HG02623 (cell line): ENCODE data around the gene SLC5A12.

Source experiments
- ATAC-seq: cut with Tn5 transposase; IDR thresholded peaks from one replicate; pipeline ENCODE4 v1.9.1; 2021; ENCODE audit warnings: moderate library complexity; ENCODE audit not compliant: unreplicated experiment

The SLC5A12 gene

DNA sequence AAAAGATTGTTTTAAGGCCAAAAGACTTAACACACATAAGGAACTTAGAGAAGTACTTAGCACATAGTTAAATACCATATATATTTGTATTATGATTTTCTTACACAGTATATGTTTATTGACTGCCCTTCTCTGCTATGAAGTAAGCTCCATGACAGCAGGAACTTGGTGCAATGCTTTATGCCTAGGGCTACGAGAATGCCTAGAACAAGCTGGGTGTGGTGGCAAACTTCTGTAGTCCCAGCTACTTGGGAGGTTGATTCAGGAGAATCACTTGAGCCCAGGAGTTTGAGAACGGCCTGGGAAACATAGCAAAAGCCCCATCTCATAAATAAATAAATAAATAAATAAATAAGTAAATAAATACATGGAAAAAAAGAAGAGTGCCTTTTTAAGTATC is 1.9 kb downstream of the SLC5A12 start:
- no peak for ATAC-seq

DNA sequence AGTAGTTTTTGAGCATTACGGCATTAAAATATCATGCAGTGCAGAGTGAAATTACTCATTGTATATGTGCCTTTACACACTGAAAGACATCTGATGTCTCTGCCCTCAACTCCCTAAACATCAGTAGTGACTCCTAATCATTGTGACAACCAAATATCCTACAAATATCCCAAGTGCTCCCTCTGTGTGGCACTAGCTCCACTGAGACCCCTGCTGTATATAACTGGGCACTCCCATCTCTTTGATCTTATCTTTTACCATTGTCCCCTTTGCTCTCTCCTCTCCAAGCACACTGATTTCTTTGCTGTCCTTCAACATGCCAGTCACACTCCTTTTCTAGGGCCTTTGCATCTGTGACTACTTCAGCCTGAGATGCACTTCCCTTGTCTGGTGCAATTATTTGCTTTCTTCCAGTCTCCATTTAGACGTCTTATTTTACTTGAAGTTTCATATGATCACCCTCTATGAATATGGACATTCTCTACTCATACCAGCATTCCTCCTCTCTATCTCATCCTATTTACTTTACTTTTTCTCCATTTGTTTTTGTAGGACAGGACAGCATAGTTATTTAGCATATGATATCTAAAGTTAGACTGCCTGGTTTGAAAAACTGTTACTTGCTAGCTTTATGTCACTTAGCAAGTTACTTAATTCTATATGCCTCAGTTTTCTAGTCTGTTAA is 2.4 kb downstream of the SLC5A12 start:
- ATAC-seq, result no peak

DNA sequence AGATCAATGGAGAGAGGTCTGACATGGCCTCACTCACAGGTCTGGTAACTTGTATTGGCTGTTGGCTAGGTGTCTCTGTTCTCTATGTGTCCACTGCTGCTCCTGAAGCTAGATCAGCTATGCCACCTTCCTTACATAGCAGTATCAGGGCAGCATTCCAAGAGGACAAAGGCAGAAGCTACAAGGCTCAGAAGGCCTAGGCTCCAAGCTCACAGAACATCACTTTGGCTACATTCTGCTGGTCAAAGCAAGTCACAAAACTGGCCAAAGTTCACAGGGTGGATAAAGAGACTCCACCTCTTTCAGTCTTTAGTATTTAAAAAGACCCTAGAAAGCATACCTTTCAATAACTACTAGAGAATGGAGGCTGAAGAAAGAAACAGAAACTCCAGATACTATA is 4.1 kb downstream of the SLC5A12 start:
- no peak for ATAC-seq

DNA sequence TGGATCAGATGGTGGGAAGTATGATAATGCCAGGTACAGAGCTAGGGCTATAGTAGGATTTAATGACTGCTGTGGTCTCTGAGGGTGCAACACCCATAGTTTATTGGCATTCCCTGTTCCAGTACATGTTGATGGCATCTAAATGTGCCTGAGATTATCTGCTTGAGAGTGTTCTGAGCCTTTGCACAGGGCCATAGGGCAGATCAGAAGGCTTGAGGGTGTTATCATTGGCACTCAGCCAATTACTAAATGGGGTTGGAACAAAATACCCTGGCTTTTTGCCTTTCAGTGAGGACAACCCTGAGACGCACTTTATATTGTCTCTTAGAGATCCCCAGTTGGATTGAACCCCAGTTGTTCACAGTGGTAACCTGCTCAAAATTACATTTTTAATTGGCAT is 6.7 kb downstream of the SLC5A12 start:
- no peak for ATAC-seq

DNA sequence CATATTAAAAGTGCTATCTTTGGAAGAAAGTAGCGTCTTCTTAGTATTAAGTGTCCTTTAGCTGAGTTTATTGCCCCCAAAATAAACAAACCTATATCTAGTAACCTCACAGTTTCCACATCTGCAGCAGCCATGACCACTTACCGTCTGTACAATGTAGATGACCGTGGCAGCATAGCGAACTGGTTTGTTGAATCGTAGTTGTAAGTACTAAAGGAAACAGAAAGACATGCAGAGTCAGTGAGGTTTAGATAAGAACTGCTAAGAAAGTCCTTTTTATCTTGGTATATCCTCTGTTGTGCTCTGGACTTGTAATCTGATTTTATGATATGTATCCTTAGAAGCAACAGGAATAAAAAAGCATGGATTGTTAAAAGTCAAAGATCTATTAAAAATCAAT is 9.4 kb downstream of the SLC5A12 start:
- ATAC-seq, result no peak

DNA sequence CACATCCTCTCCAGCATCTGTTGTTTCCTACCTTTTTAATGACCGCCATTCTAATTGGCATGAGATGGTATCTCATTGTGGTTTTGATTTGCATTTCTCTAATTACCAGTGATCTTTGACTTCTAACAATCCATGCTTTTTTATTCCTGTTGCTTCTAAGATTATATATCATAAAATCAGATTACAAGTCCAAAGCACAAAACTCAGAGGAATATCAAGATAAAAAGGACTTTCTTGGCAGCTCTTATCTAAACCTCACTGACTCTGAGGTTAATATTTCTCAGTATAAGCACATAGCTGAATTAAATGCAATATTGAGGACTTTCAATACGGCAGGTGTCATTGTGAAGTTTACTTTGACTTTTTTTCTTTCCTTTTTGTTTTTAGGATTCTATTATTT is 11.4 kb downstream of the SLC5A12 start:
- no peak for ATAC-seq

DNA sequence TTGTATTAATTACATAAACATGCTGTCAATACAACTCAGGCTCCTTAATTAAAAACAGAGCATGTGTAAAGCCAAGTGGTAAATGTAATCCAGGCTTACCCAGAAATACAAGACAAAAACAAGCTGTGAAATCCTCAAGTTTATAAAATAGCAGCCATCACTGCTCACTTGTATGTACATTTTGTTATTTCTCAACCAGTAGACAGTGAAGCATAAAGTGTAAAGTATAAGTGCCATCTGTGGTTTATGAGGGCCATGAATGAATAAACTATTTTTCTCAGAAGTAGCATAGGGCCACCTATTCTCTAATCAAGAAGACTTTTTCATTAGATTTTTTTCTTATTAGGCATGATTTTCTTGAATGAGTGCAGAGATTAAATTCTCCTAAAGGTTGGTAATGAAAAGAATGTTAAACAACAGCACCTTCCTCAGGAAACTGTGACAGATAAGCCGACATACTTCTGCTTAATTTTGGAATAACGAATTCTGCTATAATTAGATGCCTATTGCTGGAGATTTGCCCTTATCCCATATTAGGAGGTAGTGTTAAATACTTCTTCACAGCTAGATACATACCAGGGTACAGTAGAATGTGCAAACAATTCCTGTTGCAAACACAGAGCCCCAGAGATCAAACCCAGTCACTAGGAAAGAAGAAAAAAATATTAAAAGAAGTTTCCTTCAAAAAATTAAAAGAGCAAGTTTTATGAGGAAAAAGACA is 13.0 kb downstream of the SLC5A12 start:
- ATAC-seq, result no peak

DNA sequence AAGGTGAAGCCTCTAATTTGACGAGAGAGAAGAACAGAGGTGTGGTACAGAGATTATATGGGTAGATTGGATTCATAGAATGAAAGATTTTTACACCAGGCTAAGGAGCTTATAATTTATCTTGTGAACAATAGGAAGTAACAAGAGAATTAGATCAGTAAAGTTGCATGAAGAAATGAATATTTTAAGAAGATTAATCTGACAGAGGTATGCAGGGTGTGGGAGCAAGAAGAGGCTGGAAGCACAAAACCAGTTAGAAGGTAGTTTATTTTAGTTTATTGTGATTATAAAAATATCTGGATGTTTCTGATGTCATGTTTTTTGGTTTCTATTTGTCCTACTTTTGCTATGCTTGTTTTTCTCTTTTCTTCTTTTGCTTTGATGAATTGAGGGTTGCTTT is 15.7 kb downstream of the SLC5A12 start:
- ATAC-seq, result no peak

DNA sequence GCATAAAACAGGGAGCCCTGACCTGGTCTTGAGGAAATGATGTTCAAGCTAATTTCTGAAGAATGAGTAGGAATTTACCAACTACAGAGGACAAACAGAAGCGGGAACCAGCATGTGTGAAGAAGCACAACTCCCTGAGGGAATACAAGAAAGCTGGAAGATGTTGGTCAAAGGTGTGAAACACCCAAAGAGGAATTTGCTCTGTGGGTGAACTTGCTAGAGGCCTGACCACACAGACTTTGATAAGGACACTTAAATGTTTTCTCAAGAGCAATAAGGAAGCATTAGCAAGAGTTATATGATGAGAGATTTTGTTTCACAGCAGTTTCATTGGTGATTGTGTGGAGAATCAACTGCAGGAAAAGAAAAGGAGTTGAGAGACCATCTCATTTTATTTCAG is 17.6 kb downstream of the SLC5A12 start:
- no peak for ATAC-seq

DNA sequence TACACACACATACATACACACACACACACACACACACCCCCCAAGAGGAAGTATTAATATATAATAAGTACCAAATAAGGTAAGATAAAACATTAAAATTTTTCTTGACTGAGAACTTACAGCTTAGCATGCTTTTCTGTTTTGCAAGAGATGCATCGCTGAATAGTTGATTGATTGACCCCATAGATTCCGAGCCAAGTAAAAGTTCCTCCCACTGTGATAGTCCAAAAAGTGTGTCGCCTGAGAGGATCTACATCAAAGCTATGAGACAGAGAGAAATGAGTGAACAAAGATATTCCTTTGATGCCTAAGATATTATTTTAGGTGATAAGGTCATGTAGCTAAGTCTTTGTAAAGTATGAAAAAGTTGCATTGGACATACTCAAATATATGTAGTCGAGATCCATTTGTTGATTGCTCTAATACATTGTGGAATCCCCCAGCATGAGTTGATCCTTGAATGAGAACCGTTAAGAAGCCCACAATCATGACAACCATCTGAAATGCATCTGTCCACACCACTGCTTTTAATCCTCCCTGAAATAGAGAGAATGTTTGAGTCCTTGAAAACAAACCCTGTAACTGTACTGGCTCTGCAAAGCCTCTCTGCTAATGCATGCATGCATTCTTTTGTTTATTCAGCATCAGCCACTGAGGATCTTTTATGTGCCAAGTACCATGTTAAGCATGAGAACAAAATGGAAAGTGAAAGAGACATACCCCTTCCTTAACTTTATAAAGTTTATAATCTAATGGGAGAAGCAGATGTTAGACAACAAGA is 18.3 kb downstream of the SLC5A12 start:
- no peak for ATAC-seq

DNA sequence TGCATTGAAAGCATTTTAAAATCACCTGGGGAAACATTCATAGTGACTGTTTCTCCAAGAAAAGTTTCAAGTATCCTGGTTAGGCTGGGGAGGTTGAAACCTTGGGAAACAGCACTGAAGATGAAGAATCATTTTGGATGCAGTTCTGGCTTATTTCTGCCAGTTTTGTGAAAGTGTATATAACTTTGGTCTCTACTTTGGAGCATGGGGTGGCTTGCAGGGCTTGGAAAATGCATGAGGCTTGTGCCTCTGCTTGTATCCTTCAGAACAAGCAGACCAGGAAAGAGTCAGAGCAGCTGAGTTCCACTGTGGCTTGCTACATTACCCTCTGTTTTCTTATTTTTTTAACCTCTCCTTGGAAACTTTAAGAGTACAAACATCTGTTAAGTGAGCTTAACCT is 19.5 kb downstream of the SLC5A12 start:
- no peak for ATAC-seq

DNA sequence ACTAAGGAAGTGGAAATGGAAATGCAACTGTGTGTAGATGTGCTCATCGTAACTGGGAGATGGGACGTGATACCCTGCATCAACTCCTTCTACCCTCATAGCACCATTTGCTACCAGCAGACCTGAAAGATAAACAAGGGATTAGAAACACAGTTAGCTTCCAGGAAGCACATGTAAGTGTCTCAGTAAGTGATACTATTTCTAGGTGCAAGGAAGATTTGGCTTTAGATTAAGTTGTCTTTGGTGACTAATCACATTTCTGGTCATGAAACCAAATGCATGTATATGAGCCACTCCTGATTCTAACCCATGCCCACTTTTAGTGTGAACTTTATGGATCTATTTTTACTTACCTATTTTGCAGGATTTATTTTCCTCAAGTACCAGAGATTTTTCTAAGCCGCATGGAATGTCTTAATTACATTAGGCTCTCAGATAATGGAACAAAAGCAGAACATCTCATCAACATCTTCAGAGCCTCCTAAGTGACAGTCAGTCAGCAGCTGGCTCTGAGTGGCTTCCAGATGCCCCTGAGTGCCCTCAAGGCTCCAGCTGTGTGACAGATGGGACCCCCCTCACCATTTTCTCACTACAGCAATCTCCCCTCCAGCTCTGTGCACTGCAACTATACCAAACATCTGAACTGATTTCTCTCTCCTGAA is 21.2 kb downstream of the SLC5A12 start:
- ATAC-seq, result no peak

DNA sequence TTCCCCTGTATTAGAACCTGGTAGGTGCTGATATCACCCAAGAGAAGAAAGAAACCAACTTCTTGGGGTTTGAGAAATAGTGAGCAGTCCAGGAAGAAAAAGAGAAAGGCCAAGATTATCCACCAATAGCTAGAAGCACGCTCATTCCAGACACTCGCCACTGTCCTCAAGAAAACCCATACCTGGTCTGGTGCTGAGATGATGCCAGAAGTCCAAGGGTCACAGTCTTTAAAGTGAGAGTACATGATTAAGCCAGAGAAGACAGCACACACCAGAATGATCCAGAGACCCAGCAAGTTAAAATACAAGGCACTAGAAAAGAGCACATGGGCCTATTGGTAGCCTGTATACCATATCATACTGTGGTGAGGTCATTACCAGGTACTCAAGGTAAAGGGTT is 23.6 kb downstream of the SLC5A12 start:
- ATAC-seq, result no peak

DNA sequence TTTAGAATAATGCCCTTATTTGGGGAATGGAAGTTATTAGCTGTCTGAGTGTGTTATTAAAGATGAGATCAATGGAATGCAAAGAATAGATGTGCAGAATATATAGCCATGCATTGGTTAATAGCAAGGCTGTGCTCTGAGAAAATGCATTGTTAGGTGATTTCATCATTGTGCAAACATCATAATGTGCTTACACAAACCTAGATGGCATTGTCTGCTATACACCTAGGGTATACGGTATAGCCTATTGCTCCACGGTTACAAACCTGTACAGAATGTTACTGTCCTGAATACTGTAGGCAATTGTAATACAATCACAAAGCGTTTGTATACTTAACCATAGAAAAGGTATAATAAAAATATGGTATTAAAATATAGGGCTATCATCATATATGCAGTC is 25.5 kb downstream of the SLC5A12 start:
- ATAC-seq, result no peak

DNA sequence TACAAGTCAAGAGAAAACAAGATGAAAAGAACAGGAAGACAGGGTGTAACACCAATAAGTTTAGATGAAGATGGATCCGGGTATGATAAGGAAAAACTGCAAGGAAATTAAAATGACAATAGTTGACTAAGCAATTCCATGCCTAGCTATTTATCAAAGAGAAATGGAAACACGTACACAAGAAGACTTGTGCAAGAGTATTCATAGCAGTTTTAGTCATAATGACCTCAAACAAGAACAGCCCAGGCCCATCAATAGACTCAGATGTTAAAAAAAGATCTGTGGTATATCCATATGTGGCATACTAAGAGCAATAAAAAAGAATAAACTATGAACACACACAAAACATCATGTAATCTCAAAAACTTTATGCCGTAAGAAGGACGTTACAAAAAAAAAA is 33.2 kb downstream of the SLC5A12 start:
- no peak for ATAC-seq

DNA sequence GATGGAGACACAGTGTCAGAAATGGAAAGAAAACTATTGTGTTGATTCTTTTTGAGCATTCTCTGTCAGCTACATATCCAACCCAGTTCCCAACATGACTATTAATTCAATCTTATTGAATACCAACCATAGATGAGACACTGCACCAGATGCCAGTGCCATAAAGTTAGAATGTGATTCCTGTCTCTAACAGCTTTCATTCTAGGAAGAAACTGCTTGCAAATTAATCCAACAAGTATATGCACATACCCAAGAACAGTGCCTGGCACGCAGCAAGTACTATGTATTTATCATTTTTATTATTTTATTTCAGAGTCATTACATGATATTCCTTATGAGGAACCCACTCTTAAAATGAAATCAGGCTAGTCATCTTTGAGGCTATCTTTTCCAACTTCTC is 34.5 kb downstream of the SLC5A12 start:
- ATAC-seq, result no peak

DNA sequence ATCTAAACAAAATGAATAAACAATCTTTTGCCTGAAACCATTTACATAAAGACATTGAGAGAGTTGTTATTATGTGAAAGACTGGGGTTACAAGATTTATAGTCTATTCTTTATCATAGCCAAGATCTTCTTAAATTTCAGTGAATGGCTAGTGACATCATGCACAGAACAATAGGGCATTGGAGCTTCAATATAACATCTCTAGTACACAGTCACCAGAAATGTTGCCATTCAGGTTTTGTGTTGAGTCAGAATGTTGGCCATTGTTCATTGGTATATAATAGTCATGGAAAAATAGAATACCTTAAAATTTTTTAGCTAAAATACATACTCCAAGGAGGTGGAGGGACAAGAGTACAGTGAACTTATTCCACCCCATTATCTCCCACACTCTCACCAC is 44.3 kb downstream of the SLC5A12 start:
- ATAC-seq, result no peak

DNA sequence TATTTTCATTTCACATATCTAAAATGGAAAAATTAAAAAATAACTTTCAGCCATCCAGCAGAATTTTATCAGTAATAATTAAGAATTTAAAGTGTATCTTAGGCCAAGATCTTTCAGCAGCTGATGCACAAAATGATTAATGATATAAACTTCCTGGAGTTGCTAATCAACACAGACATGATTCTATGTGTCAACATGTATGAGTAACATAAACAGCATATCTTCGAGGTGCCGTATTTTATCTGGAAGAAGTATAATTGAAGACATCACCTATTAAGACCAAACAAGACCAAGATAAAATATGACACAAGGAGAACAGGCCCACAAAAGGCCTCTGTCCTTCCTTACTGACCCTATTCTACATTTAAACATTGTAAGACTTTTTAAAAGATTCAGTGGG is 45.2 kb downstream of the SLC5A12 start:
- ATAC-seq, result no peak

DNA sequence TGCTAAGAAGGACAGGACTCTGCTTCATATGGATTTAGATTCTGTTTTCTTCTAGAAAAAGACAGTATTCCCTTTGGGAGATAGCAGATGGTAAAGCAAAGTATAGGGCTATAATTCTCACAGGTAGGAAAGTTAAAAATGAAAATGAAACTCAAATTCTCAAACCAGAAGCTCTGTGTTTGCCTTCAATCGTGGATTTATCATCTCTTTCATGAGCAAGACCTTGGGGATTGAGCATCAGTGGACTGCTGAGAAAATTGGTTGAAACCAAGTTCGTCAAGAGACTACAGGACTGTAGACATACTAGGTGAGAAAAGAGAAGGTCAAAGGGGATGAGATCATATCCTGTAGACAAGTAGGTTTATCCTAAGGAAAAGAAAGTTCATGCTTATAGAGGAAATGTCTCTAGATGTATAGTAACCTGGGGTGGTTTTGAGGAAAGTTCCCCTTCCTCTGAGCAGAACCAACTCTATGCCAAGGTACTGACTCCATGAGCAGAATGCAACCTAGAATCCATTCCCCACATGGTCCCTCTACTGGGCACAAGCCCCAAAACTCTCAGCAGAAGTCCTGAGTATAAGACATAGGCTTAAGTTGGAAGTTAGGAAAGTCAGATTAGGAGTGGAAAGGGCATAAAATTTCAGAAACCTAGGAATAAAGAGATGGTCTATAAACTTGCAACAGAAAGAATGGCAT is 46.5 kb downstream of the SLC5A12 start:
- no peak for ATAC-seq

DNA sequence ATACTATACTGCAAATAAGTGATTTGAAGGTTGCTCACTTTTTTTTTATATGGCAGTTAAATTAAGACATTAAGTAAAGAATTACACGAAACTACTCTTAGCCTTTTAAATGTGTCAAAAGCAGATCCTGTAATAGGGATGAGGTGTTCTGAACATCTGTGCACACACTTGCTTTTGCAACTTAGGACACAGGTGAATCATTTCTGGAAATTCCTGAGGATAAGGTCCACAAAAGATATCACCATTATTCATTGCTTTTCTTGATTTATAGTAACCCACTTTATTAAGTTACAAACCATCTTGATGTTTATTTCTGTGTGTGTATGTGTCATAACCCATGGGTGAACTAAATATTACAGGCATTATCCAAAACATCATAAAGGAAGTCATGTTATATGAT is 55.9 kb downstream of the SLC5A12 start:
- ATAC-seq, result no peak

DNA sequence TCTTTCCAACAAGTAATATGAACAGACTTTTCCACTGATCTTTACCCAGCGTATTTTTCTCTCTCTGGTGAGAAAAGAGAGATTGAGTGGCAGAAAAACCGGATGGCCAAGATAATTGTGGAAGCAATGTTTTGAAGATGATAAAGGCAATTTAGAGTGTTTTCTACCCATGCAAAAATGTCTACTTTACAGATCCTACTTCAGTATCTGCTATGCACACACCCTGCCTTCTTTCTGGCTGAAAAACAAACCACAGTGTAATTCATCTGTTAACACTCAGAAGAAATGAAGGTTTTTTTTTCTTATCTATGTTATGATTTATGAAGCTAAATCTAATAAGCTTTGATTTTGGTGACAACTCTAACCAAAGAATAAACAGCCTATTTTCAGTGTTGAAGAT is 56.8 kb downstream of the SLC5A12 start:
- no peak for ATAC-seq
